Neuronal stem cell (in vitro differentiated cells): ENCODE data around the gene HAUS2.
A peak's percentile ranks its signal among the peaks of the same experiment; 100 is the strongest.
"Not testable (repeated sequence)": the region's sequence is repeated elsewhere in the genome, so short reads cannot be mapped to it uniquely, and the experiment has no call there.

Source experiments
- DNase-seq: peaks from one replicate; pipeline ENCODE4 v3.0.0-alpha.2; 2013; ENCODE audit warnings: low spot score
- H2AFZ ChIP-seq: one replicate; pipeline ENCODE4 v1.6.1; 2013; ENCODE audit warnings: mild to moderate bottlenecking, low read length, inconsistent platforms
- H2AK5ac ChIP-seq: 2 replicates; pipeline ENCODE4 v1.6.1; 2013; ENCODE audit warnings: low read depth, mild to moderate bottlenecking, inconsistent platforms, low read length, moderate library complexity, mixed read lengths
- H2BK120ac ChIP-seq: 2 replicates; pipeline ENCODE4 v1.6.1; 2013; ENCODE audit warnings: low read depth, mild to moderate bottlenecking, inconsistent platforms, low read length, moderate library complexity, mixed read lengths
- H2BK12ac ChIP-seq: one replicate; pipeline ENCODE4 v1.6.1; 2013; ENCODE audit warnings: low read length, inconsistent platforms
- H2BK15ac ChIP-seq: 2 replicates; pipeline ENCODE4 v1.6.1; 2013; ENCODE audit warnings: mild to moderate bottlenecking, low read length, inconsistent platforms, mixed read lengths
- H2BK5ac ChIP-seq: one replicate; pipeline ENCODE4 v1.6.1; 2013; ENCODE audit warnings: inconsistent platforms, mild to moderate bottlenecking, low read length, moderate library complexity
- H3K14ac ChIP-seq: one replicate; pipeline ENCODE4 v1.6.1; 2013; ENCODE audit warnings: low read length, inconsistent platforms
- H3K18ac ChIP-seq: 2 replicates; pipeline ENCODE4 v1.6.1; 2013; ENCODE audit warnings: low read length, inconsistent platforms
- H3K23ac ChIP-seq: 2 replicates; pipeline ENCODE4 v1.6.1; 2013; ENCODE audit warnings: low read depth, mild to moderate bottlenecking, mixed read lengths, low read length, inconsistent platforms; ENCODE audit not compliant: poor library complexity
- H3K27ac ChIP-seq: replicated peaks from 3 replicates; pipeline ENCODE4 v1.5.1; 2013; ENCODE audit warnings: low read length, inconsistent platforms
- H3K27me3 ChIP-seq, 3 experiments: 2 replicates each; pipeline ENCODE4 v1.6.1; 2013; ENCODE audit warnings: low read length in 3 of 3, mild to moderate bottlenecking in 2 of 3, inconsistent platforms in 1 of 3, low read depth in 1 of 3, mixed read lengths in 1 of 3, moderate library complexity in 1 of 3; ENCODE audit not compliant: control insufficient read depth in 3 of 3, insufficient read depth in 3 of 3
- H3K36me3 ChIP-seq, 2 donors: replicated peaks in 1 of 2; 2 replicates each; pipeline ENCODE4 v1.6.1; 2013; ENCODE audit warnings: low read length in 2 of 2; ENCODE audit not compliant: control insufficient read depth in 2 of 2, insufficient read depth in 2 of 2
- H3K4ac ChIP-seq: 2 replicates; pipeline ENCODE4 v1.6.1; 2013; ENCODE audit warnings: inconsistent platforms, mild to moderate bottlenecking, low read length, moderate library complexity
- H3K4me1 ChIP-seq, 2 donors: 1 replicate in 1 of 2; 2 replicates in 1 of 2; pipeline ENCODE4 v1.6.1; 2013; ENCODE audit warnings: low read length in 2 of 2, low read depth in 1 of 2; ENCODE audit not compliant: control insufficient read depth in 2 of 2, insufficient read depth in 1 of 2
- H3K4me2 ChIP-seq: one replicate; pipeline ENCODE4 v1.6.1; 2013; ENCODE audit warnings: mild to moderate bottlenecking, low read length, inconsistent platforms; ENCODE audit not compliant: insufficient read depth, poor library complexity, severe bottlenecking
- H3K4me3 ChIP-seq, 2 donors: 2 replicates each; pipeline ENCODE4 v1.5.1; 2013; ENCODE audit warnings: low read length in 2 of 2, mild to moderate bottlenecking in 2 of 2, inconsistent platforms in 1 of 2, moderate library complexity in 1 of 2
- H3K79me1 ChIP-seq: one replicate; pipeline ENCODE4 v1.6.1; 2013; ENCODE audit warnings: low read depth, mild to moderate bottlenecking, inconsistent platforms, low read length, moderate library complexity
- H3K9ac ChIP-seq: one replicate; pipeline ENCODE4 v1.6.1; 2013; ENCODE audit warnings: mild to moderate bottlenecking, low read depth, low read length, inconsistent platforms; ENCODE audit not compliant: poor library complexity
- H3K9me3 ChIP-seq, 2 donors: replicated peaks in 1 of 2; 2 replicates each; pipeline versions ENCODE3 to v1.6.1; 2013; ENCODE audit warnings: low read length in 2 of 2, mild to moderate bottlenecking in 2 of 2, inconsistent platforms in 1 of 2, low read depth in 1 of 2, mixed read lengths in 1 of 2, moderate library complexity in 1 of 2; ENCODE audit not compliant: control insufficient read depth in 2 of 2, insufficient read depth in 1 of 2
- H4K8ac ChIP-seq: one replicate; pipeline ENCODE4 v1.6.1; 2013; ENCODE audit warnings: low read depth, mild to moderate bottlenecking, inconsistent platforms, low read length, moderate library complexity
- H4K91ac ChIP-seq: one replicate; pipeline ENCODE4 v1.6.1; 2013; ENCODE audit warnings: low read length, low read depth, mild to moderate bottlenecking, inconsistent platforms; ENCODE audit not compliant: poor library complexity
- WGBS, 2 donors: extraction: QIAGEN DNeasy Blood & Tissue Kit; methylation state at CpG; one replicate each; pipeline ENCODE4 v1.1.7; 2013; ENCODE audit warnings: missing lambda C conversion rate in 2 of 2, mixed read lengths in 1 of 2; ENCODE audit not compliant: insufficient read length in 2 of 2, insufficient replicate concordance in 1 of 2; ENCODE audit errors: extremely low coverage in 2 of 2; 5-methylcytosine and 5-hydroxymethylcytosine counted together

HAUS2 gene

DNA sequence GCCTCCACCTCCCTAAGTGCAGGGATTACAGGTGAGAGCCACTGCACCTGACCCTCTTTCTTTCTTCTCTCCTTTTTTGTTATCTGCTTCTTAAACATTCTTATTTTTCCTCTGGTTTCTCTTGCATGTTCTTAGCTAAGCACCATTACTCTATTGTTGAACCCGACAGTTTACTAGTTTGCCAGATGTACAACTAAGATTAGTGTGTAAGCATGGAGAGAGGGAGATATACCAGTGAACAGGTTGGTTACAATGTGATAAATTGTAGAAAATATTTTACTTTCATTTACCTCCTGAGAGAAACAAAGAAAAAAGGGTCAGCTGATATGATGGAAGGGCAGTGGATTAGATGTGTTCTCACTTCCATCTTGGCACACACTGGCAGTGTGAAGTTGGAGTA lies 4.9 kb downstream of the HAUS2 start:
- no CpG with 5 or more reads among the region's 1 CpG for WGBS, 2 donors
- peaks cover 5% of the 10 kb centered on the region for H3K79me1 ChIP-seq

DNA sequence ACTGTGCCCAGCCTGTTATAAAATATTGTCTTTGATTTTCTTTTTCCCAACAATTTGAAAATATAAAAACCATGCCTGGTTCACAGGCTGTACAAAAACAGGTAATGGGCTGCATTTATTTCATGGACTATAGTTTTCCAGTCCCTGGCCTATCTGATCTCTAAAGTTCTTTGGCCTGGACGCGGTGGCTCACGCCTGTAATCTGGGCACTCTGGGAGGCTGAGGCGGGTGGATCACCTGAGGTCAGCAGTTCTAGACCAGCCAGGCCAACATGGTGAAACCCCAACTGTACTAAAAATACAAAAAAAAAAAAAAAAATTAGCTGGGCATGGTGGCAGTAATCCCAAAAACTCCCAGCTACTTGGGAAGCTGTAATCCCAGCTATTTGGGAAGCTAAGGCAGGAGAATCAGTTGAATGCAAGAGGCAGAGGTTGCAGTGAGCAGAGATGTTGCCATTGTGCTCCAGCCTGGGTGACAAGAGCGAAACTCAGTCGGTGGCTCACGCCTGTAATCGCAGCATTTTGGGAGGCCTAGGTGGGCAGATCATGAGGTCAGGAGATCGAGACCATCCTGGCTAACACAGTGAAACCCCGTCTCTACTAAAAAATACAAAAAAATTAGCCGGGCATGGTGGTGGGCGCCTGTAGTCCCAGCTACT lies 8.0 kb downstream of the HAUS2 start:
- H2AFZ ChIP-seq, H3K14ac ChIP-seq, H3K27ac ChIP-seq, DNase-seq, H3K4ac ChIP-seq, H3K4me2 ChIP-seq, H3K4me3 ChIP-seq, H2BK5ac ChIP-seq, H2BK12ac ChIP-seq, H3K4me1 ChIP-seq, H2AK5ac ChIP-seq, H3K79me1 ChIP-seq, H3K9me3 ChIP-seq, H3K27me3 ChIP-seq, H3K9ac ChIP-seq, H4K91ac ChIP-seq, H3K18ac ChIP-seq, H3K23ac ChIP-seq, H4K8ac ChIP-seq, H2BK15ac ChIP-seq, H2BK120ac ChIP-seq: not testable (repeated sequence)
- peaks cover 0 to 57% of the 10 kb centered on the region in 2 donors for H3K36me3 ChIP-seq
- no CpG with 5 or more reads among the region's 12 CpGs for WGBS, 2 donors

More for the DNA sequence above, 4.9 kb downstream of the HAUS2 start:
- H2BK120ac ChIP-seq = no peak overlapping the region
- no peak overlapping the region for H2BK12ac ChIP-seq
- DNase-seq = no peak
- H3K4me2 ChIP-seq = no peak overlapping the region
- H3K4ac ChIP-seq = no peak overlapping the region
- H3K4me3 ChIP-seq = no peak overlapping the region
- H3K9ac ChIP-seq = no peak overlapping the region
- no peak overlapping the region for H3K18ac ChIP-seq
- no peak overlapping the region for H2AFZ ChIP-seq
- H3K27ac ChIP-seq = no peak overlapping the region
- peaks cover 0 to 36% of the 10 kb centered on the region in 2 donors for H3K36me3 ChIP-seq
- no peak overlapping the region for H2BK15ac ChIP-seq
- no peak overlapping the region for H3K23ac ChIP-seq
- H3K27me3 ChIP-seq = no peaks in the 10 kb centered on the region
- H2BK5ac ChIP-seq = no peak overlapping the region
- no peak overlapping the region for H3K14ac ChIP-seq
- no peaks in the 10 kb centered on the region for H3K9me3 ChIP-seq
- H4K8ac ChIP-seq = no peak overlapping the region
- H4K91ac ChIP-seq = no peak overlapping the region
- peaks cover 0 to 4% of the 10 kb centered on the region in 2 donors for H3K4me1 ChIP-seq
- no peak overlapping the region for H2AK5ac ChIP-seq

DNA sequence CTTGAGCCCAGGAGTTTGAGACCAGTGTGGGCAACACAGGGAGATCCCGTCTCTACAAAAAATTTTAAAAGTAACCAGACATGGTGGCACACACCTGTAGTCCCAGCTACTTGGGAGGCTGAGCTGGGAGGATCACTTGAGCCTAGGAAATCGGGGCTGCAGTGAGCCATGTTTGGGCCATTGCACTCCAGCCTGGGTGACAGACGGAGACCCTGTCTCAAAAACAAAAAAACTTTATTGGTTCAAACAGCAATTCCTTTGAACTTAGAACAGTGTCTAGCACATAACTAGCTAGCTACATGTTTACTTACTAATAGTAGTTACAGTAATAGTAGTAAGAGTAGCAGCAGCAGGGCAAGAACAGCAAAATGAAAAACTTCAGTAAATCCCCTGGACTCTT lies 10.1 kb downstream of the HAUS2 start:
- H3K14ac ChIP-seq = no peak overlapping the region
- no peaks in the 10 kb centered on the region for H3K27me3 ChIP-seq
- no peak overlapping the region for H3K18ac ChIP-seq
- no peak overlapping the region for H2BK15ac ChIP-seq
- H3K9ac ChIP-seq = no peak overlapping the region
- H2BK12ac ChIP-seq = no peak overlapping the region
- no peaks in the 10 kb centered on the region for H3K9me3 ChIP-seq
- H3K4ac ChIP-seq = no peak overlapping the region
- H3K36me3 ChIP-seq = peaks cover 2 to 64% of the 10 kb centered on the region in 2 donors
- no peak for DNase-seq
- H4K91ac ChIP-seq = no peak overlapping the region
- WGBS, 2 donors = no CpG with 5 or more reads among the region's 3 CpGs
- H3K4me3 ChIP-seq = no peak overlapping the region
- no peak overlapping the region for H3K23ac ChIP-seq
- no peak overlapping the region for H2AK5ac ChIP-seq
- H3K79me1 ChIP-seq = peaks cover 5% of the 10 kb centered on the region
- H4K8ac ChIP-seq = no peak overlapping the region
- no peaks in the 10 kb centered on the region for H3K4me1 ChIP-seq
- no peak overlapping the region for H2BK120ac ChIP-seq
- H3K27ac ChIP-seq = no peak overlapping the region
- H2BK5ac ChIP-seq = no peak overlapping the region
- H2AFZ ChIP-seq = no peak overlapping the region
- H3K4me2 ChIP-seq = no peak overlapping the region

DNA sequence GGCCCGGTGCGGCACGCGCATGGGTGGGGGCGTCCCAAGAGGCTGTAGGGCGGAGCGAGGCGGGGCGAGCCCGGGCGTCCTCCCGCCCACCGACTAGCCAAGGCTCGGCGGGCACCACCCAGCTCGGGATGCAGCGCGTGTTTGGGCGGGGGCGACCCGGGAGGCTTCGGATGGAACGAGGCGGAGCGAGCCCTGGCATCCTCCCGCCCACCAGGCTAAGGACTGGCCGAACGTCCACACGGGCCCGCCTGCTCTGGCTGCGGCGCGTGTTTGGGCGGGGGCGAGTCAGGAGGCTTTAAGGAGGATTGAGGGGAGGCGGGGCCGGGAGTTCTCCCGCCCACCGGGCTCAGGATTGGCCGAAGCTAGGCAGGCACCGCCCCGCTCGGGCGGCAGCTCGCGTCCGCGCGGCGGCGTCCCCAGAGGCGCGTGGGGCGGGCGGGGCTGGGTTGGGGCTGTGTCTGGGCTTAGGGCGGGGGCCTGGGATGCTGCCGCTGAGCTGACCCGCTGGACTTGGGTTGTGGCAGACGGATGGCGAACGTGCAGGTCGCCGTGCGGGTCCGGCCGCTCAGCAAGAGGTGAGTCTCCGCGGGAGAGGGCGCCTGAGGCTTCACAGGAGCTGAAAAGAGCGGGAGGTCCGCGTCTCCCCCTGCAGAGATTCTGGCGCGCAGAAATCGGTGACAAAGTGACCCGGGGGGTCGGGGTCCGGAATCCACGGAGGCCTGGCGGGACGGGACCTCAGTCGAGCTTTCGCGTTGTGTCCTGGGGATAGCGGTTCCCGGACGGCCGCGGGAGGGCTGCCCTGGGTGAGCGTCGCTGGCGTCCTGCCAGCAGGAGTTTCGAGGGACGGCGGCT lies 26.8 kb downstream of the HAUS2 start, which contains the start of gene STARD9:
TSS of gene STARD9 (plus strand) at position 419 of the 852 bp plus-strand sequence. CDS start at position 529, 110 bp downstream.
- H2BK5ac ChIP-seq = peak within 1 kb of the TSS; percentile 95
- no peak within 1 kb of the TSS for H2BK120ac ChIP-seq
- peak; percentile 98 for DNase-seq
- peaks cover 0 to under 1% of the 10 kb centered on the region in 2 donors for H3K36me3 ChIP-seq
- no peak within 1 kb of the TSS for H3K27ac ChIP-seq
- H3K4me2 ChIP-seq = peak within 1 kb of the TSS; percentile 89
- H2BK12ac ChIP-seq = peak within 1 kb of the TSS; percentile 75
- H3K23ac ChIP-seq = peak within 1 kb of the TSS; percentile 96
- H3K4me3 ChIP-seq = peak within 1 kb of the TSS; percentile 84 to 94
- no peaks in the 10 kb centered on the region for H3K79me1 ChIP-seq
- peak within 1 kb of the TSS; percentile 98 for H2AFZ ChIP-seq
- H4K91ac ChIP-seq = peak within 1 kb of the TSS; percentile 9
- peak within 1 kb of the TSS; percentile 89 for H3K9ac ChIP-seq
- WGBS, 2 donors = no CpG with 5 or more reads among the region's 95 CpGs
- no peak within 1 kb of the TSS for H3K4ac ChIP-seq
- peaks cover 4 to 9% of the 10 kb centered on the region in 2 donors for H3K4me1 ChIP-seq
- peak within 1 kb of the TSS; percentile 98 for H3K18ac ChIP-seq
- H3K27me3 ChIP-seq = no peaks in the 10 kb centered on the region
- H4K8ac ChIP-seq = no peak within 1 kb of the TSS
- H2AK5ac ChIP-seq = peak within 1 kb of the TSS; percentile 28
- peaks cover 0 to 5% of the 10 kb centered on the region in 2 donors for H3K9me3 ChIP-seq
- H2BK15ac ChIP-seq = peak within 1 kb of the TSS; percentile 75
- H3K14ac ChIP-seq = no peak within 1 kb of the TSS
